NCI-H446 (cell line): ENCODE results near the gene MEGF10.

Experiments used
- DNase-seq, 2 experiments: peaks; one replicate each; lab custom pipeline; 2025; lab: John Stamatoyannopoulos, UW

The MEGF10 gene

GRCh38 chr5:127369796-127370195 is 79.2 kb downstream of the MEGF10 start:
- DNase-seq: peak in 1 of 2 experiments; percentile 13

- no peak for DNase-seq
These were observed 80.0 kb downstream of the MEGF10 start for GRCh38 chr5:127370631-127371030.

- no peak for DNase-seq
These were observed 83.4 kb downstream of the MEGF10 start for GRCh38 chr5:127373858-127374491.

GRCh38 chr5:127375124-127375523 is 84.5 kb downstream of the MEGF10 start:
- no peak for DNase-seq

- no peak for DNase-seq
These were observed 85.0 kb downstream of the MEGF10 start for GRCh38 chr5:127375544-127376091.

- no peak for DNase-seq
These were observed 87.1 kb downstream of the MEGF10 start for GRCh38 chr5:127377651-127378050.

GRCh38 chr5:127385936-127386335 is 95.3 kb downstream of the MEGF10 start:
- no peak for DNase-seq

- DNase-seq: no peak
These were observed 96.0 kb downstream of the MEGF10 start for GRCh38 chr5:127386557-127386956.

GRCh38 chr5:127389601-127390000 is 99.0 kb downstream of the MEGF10 start:
- DNase-seq: no peak

GRCh38 chr5:127392762-127393161 is 102.2 kb downstream of the MEGF10 start:
- DNase-seq: no peak

GRCh38 chr5:127396490-127397155 is 106.0 kb downstream of the MEGF10 start:
- DNase-seq: no peak

GRCh38 chr5:127398508-127398907 is 107.9 kb downstream of the MEGF10 start:
- no peak for DNase-seq

GRCh38 chr5:127399068-127399467 is 108.5 kb downstream of the MEGF10 start:
- no peak for DNase-seq

- DNase-seq: no peak
These were observed 109.9 kb downstream of the MEGF10 start for GRCh38 chr5:127400539-127400938.

GRCh38 chr5:127400946-127401670 is 110.5 kb downstream of the MEGF10 start:
- DNase-seq: peak; percentile 15 to 62

GRCh38 chr5:127402361-127402760 is 111.8 kb downstream of the MEGF10 start:
- no peak for DNase-seq

- DNase-seq: no peak
These were observed 113.6 kb downstream of the MEGF10 start for GRCh38 chr5:127404190-127404589.

GRCh38 chr5:127406326-127407121 is 115.9 kb downstream of the MEGF10 start:
- no peak for DNase-seq

- DNase-seq: peak in 1 of 2 experiments; percentile 38
These were observed 118.8 kb downstream of the MEGF10 start for GRCh38 chr5:127409246-127409917.

- no peak for DNase-seq
These were observed 119.5 kb downstream of the MEGF10 start for GRCh38 chr5:127409921-127410675.

GRCh38 chr5:127410959-127411358 is 120.4 kb downstream of the MEGF10 start:
- no peak for DNase-seq
